Myometrial cell (primary cell): ENCODE measurements around the gene VMA21. TPM values are rescaled to one million over a fixed set of nuclear protein-coding genes. Genes with fewer than 3 reads are reported as not detected.

Experiments
- total RNA-seq: library from RNA; depleted of rRNA; stranded (reverse); fragments of >200 nt; gene quantifications from 2 replicates; pipeline ENCODE4 v1.2.3, GENCODE V29; 2015

The VMA21 gene, protein sequence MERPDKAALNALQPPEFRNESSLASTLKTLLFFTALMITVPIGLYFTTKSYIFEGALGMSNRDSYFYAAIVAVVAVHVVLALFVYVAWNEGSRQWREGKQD
- 43.5 and 44.3 TPM in 2 replicates for total RNA-seq

DNA sequence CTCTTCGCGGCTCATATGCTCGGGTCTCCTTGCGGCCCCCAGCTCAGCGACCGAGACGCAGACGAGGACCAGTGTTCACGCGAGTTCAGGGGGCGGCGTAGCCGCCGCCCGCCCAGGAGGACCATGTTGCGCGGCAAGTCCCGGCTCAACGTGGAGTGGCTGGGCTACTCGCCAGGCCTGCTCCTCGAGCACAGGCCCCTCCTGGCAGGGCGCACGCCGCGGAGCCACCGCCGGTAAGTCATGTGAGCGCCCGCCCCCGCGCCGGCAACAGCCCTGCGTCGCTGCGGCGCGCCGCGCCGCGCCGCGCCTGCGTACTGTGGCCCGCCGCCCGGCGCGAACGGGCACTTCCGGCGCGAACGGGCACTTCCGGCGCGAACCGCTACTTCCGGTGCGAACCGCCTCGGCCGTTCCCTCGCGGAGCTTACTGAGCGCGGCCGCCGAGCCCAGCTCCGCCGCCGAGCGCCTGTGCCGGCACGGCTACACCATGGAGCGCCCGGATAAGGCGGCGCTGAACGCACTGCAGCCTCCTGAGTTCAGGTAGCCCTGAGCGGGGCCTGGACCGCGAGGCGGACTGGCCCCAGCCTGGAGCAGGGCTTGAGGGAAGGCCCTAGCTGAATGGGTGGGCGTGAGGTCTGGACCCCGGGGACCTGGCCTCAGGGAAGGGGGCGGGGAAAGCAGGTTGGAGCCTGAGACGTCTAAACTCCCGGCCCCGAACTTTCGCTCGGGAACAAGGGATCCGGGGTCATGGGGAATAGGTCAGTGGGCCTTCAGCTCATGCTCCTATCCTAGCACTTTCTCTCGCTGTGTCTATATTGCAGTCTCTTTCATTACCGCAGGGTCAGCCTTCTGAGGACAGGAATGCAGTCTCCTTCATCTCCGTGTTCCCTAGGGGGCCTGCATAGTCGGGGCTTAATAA, at the start of gene VMA21:
Gene VMA21, plus strand, starts transcription at position 382 of the 916 bp plus-strand sequence. Its CDS starts 103 bp downstream, at position 485.

Other genes with a start within 250 kb of the VMA21 start
- not detected in 2 replicates for gene GPR50, start 220.6 kb upstream of the VMA21 start, total RNA-seq
- not detected in 2 replicates for gene PASD1, start 166.5 kb downstream of the VMA21 start, total RNA-seq